Measurements from ENCODE around the gene KLHL17. TPM values are rescaled to one million over a fixed set of nuclear protein-coding genes. Genes with fewer than 3 reads are reported as not detected.

KLHL17 gene
- total and polyA plus RNA-seq, 10 donors: 12.0 to 31.6 (median 18.8) TPM

DNA sequence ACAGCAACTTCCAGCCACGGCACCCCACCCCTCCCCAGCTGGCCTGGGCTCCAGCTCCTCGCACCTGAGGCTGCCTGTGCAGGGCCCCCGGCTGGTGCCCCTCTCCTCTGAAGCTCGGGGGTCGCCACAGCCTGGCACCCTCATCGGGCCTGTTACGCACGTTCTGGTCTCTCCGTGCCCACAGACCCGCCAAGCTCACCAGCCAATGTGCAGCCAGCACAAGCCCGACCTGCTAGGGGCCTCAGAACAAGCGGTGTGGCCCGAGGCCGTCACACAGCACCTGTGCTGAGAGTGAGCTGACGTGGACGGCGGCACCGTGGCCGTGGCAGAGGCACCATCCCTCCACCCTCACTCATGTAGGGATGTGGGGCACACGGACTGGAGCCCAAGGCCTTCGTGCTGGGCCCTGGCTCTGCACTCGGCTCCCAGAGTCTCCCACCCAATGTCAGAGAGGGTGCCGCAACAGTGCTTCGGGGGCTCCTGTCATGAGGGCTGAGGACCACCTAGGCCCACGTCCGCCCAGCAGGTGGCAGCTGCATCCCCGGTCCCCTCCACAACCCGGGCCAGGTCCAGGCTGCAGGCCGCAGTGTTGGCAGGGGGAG, 41.0 kb upstream of the KLHL17 start:
- Histone ChIP-seq H3K27ac (no peak overlapping the region), H3K36me3 (no peaks in the 10 kb centered on the region), H3K4me3 (no peak overlapping the region), H3K27me3 (replicated peaks in 1 of 7) (peaks cover 0 to 99% (median 60%) of the 10 kb centered on the region in 7 donors), H3K9me3 (no peaks in the 10 kb centered on the region), H3K4me1 (peaks cover 15 to 69% (median 39%) of the 10 kb centered on the region in 6 donors)
- TF ChIP-seq POLR2A (IDR thresholded peaks at IDR 0.05): no peak
- TF ChIP-seq, protein P1, sequence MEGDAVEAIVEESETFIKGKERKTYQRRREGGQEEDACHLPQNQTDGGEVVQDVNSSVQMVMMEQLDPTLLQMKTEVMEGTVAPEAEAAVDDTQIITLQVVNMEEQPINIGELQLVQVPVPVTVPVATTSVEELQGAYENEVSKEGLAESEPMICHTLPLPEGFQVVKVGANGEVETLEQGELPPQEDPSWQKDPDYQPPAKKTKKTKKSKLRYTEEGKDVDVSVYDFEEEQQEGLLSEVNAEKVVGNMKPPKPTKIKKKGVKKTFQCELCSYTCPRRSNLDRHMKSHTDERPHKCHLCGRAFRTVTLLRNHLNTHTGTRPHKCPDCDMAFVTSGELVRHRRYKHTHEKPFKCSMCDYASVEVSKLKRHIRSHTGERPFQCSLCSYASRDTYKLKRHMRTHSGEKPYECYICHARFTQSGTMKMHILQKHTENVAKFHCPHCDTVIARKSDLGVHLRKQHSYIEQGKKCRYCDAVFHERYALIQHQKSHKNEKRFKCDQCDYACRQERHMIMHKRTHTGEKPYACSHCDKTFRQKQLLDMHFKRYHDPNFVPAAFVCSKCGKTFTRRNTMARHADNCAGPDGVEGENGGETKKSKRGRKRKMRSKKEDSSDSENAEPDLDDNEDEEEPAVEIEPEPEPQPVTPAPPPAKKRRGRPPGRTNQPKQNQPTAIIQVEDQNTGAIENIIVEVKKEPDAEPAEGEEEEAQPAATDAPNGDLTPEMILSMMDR (IDR thresholded peaks at IDR 0.05 in 8 of 11, conservative IDR thresholded peaks at IDR 0.05 in 3 of 11): no peak
- TF ChIP-seq POLR2AphosphoS5 (IDR thresholded peaks at IDR 0.05): no peak
- no peak for DNase-seq
- WGBS, 5 donors: 47 to 90% (median 82%) methylated on average over 6 to 29 of the region's 29 CpGs
- intact Hi-C loops (cut with DNase I; ENCODE audit: low total_unique reads): no loop called here

DNA sequence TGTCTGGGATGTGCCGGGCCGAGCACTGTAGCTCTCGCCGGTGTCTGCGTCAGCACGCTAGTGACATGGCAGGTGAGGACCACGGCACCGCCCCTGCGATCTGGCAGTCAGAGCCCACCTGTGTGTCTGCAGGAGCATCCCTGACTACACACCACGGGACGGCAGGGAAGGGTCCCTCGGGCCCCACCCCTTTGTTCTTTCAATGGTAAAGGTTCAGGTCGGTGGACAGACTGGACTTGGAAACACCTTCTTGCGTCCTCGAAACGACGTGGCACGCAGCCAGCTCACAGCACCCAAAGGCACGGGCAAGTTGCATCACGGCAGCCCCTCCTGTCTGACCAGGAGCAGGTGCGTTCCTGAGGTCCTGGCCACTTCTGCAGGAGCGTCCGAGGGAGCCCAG, 40.4 kb upstream of the KLHL17 start:
- H3K36me3 ChIP-seq: no peaks in the 10 kb centered on the region
- 64 to 83% (median 68%) methylated on average over 11 to 23 of the region's 23 CpGs for WGBS, 5 donors
- TF ChIP-seq POLR2A (IDR thresholded peaks at IDR 0.05): no peak
- no peak for TF ChIP-seq POLR2AphosphoS5 (IDR thresholded peaks at IDR 0.05)
- TF ChIP-seq, protein P1 (IDR thresholded peaks at IDR 0.05 in 8 of 11, conservative IDR thresholded peaks at IDR 0.05 in 3 of 11): no peak
- peaks cover 15 to 76% (median 45%) of the 10 kb centered on the region in 6 donors for H3K4me1 ChIP-seq
- H3K9me3 ChIP-seq: no peaks in the 10 kb centered on the region
- peaks cover 0 to 99% (median 67%) of the 10 kb centered on the region in 7 donors for H3K27me3 ChIP-seq (replicated peaks in 1 of 7)
- H3K4me3 ChIP-seq: no peak overlapping the region
- H3K27ac ChIP-seq: no peak overlapping the region
- no peak for DNase-seq
- intact Hi-C loops (cut with DNase I; ENCODE audit: low total_unique reads): no loop called here

DNA sequence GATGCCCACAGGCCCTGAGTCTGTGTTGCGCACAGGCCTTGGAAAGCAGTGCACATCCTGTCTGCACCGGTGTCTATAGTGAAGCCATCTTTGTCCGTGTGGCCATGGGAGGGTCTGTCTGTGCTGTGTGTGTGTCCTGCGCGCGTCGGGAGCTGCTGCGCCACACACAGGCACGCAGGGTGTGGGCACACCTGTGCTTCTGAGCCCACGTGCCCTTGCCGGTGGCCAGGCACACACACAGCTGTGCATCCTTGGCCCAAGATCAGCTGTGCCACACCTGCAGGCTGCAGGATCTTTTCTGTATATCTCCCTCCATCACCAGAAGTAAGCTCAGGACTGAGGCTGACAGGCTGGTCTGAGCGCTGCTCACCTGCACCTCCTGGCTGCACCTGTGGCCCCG, 39.9 kb upstream of the KLHL17 start:
- WGBS, 5 donors: 9 to 20% (median 15%) methylated on average over 8 to 13 of the region's 13 CpGs
- Histone ChIP-seq H3K4me1 (peaks cover 17 to 80% (median 48%) of the 10 kb centered on the region in 6 donors), H3K9me3 (no peaks in the 10 kb centered on the region), H3K27me3 (replicated peaks in 1 of 7) (peaks cover 0 to 100% (median 70%) of the 10 kb centered on the region in 7 donors), H3K27ac (no peak overlapping the region), H3K4me3 (peak overlapping the region in 1 of 8 donors; percentile 34), H3K36me3 (no peaks in the 10 kb centered on the region)
- TF ChIP-seq POLR2AphosphoS5 (IDR thresholded peaks at IDR 0.05) (no peak), POLR2A (IDR thresholded peaks at IDR 0.05) (no peak)
- TF ChIP-seq, protein P1 (IDR thresholded peaks at IDR 0.05 in 8 of 11, conservative IDR thresholded peaks at IDR 0.05 in 3 of 11): no peak
- intact Hi-C loops (cut with DNase I; ENCODE audit: low total_unique reads): no loop called here
- no peak for DNase-seq

DNA sequence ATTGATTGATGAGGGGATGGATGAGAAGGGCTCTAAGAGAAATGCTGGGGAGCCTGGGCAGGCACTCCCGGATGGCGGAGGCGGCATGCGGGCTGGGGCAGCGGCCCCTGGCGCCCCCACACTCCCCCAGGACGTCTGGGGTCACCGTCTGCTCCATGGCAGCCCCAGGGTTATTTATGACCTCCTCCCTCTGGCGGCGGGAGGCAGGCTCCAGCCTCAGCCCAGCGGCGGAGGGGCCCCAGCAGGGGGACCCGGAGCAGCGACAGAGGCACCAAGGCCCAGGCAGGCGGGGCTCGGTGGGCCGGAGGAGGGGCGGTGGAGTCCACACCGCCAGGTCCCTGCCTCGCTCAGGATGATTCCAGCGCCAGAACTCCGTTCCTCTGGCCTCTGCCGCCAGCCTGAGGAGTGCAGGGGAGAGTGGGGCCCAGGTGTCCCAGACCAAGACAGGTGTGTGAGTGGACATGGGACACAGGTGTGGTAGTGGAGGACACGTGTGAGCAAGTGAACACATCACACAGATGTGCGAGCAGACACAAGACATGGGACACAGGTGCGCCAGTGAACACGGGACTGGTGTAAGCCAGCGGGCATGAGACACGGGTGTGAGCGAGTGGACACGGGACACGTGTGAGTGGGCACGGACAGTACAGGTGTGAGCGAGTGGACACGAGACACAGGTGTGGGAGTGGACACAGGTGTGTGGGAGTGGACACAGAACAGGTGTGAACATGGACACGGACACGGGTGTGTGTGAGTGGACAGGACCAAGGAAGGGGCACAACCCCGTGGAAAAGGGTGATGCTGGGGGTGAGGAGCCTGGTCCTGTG, 39.2 kb upstream of the KLHL17 start:
- Histone ChIP-seq H3K4me3 (peak overlapping the region in 1 of 8 donors; percentile 34), H3K4me1 (peaks cover 21 to 81% (median 53%) of the 10 kb centered on the region in 6 donors), H3K27me3 (replicated peaks in 1 of 7) (peaks cover 0 to 100% (median 78%) of the 10 kb centered on the region in 7 donors), H3K36me3 (no peaks in the 10 kb centered on the region), H3K27ac (no peak overlapping the region), H3K9me3 (no peaks in the 10 kb centered on the region)
- intact Hi-C loops (cut with DNase I; ENCODE audit: low total_unique reads): no loop called here
- 26 to 37% (median 31%) methylated on average over 28 to 38 of the region's 38 CpGs for WGBS, 5 donors
- TF ChIP-seq POLR2AphosphoS5 (IDR thresholded peaks at IDR 0.05) (peak in 2 of 3 donors; percentile 46 to 66), POLR2A (IDR thresholded peaks at IDR 0.05) (no peak)
- TF ChIP-seq, protein P1 (IDR thresholded peaks at IDR 0.05 in 8 of 11, conservative IDR thresholded peaks at IDR 0.05 in 3 of 11): peak in 9 of 11 experiments; percentile 25 to 72 (median 52)
- no peak for DNase-seq

Measured in spleen (tissue), 11 donors.